GM19099 (cell line): ENCODE data around the gene SLC25A42.

ENCODE experiments used
- POLR2A ChIP-seq: IDR thresholded peaks from 3 replicates; pipeline ENCODE4 v1.6.1; 2011; ENCODE audit warnings: low read depth; ENCODE audit not compliant: insufficient read length; ENCODE audit errors: extremely low read depth

The SLC25A42 gene

GRCh38 chr19:19126102-19126501, 62.3 kb downstream of the SLC25A42 start:
- no peak for TF ChIP-seq POLR2A

GRCh38 chr19:19131989-19132388, 68.2 kb downstream of the SLC25A42 start:
- no peak for TF ChIP-seq POLR2A

DNA sequence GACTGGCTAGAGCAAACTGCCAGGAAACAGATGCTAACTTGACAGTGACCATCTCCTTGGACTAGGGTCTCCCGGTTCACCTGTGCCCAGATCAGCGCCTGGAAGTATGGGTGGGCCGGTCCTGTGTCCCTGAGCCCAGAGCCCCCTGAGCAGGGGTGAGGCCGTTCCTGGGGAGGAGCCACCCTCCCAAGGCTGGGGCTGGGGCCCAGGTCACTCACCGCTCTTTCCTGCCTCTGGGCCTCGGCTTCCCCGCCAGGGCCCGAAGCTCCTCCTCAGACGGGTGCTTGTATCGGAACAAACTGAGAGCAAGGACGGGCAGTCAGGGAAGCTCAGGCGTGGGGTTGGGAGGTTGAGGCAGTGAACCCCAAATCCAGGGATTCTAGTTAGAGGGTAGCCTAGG, 69.1 kb downstream of the SLC25A42 start:
- TF ChIP-seq POLR2A = no peak

DNA sequence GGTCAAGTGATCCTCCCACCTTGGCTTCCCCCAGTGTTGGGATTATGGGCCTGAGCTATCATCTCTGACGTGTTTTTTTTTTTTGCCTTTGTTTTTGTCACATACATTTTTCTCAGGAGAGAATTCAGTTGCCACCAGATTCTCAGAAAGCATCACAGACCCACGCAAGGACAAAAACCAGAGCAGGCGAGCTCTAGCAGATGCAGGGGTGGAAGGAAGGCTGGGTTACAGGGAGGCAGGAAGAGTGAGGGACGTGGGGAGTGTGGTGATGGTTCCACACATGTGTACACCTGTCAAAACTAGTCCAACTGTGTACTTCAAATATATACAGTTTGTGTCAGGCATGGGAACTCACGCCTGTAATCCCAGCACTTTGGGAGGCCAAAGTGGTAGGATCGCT, 70.2 kb downstream of the SLC25A42 start:
- TF ChIP-seq POLR2A = no peak

DNA sequence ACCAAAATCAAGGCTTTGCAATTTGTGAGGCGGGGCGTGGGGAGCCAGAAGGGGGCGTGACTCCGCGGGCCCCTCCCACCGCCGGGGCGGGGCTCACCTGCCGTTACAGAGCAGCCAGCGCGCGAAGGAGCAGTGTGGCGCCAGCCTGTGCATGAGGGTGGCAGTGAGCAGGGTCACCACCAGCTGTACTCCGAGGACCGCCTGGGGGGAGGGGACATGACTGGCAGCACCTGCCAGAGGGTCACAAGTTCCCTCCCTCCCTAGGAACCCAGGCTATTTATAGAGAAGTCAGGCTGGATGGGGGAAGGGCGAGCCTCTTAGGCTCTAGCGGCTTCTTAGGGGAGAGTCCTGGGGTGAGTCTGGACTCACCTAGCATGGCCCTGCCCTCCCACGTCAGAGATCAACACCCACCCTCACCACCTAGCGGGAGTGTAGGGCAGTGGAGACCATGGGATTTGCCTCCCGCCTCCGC, 70.9 kb downstream of the SLC25A42 start:
- TF ChIP-seq POLR2A = no peak

DNA sequence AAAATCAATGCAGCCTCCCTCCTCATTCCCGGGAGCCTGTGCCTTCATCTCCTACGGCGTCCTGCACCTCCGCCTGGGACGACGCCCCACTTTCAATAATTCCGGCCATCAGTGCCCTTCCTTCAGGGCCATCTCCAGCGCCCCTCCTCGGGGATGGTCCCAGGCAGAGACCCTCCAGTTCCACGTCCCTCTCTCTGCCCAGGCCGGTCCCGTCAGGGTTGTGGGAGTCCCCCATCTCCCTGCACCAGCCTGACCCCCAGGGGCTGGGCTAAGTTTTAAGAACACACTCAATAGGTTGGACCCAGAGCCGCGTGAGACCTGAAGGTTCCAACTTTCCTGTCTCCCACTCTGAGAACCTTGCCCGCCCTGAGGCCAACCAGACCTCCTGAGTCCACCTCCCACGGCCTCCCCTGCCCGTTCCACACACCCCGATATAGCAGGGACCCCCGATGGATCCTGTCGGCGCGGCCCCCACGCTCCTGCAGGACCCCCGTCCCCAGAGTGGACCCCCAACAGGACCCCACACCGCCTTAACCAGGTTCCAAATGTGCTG, 73.8 kb downstream of the SLC25A42 start:
- TF ChIP-seq POLR2A = no peak

DNA sequence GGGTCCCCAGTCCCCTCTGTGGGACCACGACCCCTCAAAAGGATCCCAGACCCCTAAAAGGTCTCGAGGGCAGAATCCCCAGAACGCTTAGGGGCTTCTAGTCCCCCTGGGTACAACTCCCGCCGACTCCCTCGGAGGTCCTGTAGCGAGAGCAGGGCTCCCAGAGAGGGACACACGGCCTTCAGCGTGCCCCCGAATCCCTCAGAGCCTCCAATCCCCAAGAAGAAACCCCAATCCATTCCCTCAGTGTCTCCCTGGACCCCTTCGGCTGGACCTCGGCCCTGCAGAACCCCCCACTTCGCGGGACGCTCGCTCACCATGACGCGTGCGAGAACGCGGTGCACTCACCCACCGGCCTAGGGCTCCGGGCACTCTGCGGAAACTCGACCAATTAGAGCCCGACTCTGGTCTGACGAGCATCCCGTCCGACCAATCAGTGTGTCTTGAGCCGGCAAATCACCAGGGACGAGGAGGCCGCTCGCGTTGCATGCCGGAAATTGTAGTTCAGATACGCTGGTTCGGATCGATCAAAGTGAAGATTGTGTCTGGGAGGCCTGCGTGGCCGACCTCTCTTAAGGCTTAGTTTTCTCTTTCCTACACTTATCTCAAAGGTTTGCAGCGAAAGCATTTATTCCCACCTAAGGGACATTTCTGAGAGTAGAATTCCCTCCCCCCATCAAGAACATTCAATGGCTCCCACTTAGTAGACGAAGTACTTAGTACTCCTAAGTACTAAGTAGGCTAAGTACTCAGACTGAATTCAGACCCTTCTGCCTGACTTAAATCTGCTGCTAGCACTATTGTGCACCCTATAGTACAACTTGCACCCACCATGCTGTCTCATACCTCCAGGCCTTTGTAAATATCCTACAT, 74.6 kb downstream of the SLC25A42 start, which contains the start of gene TMEM161A:
Gene TMEM161A, minus strand, starts transcription at position 370 of the 873 bp plus-strand sequence. Its CDS starts 50 bp downstream, at position 320.
- TF ChIP-seq POLR2A = peak; percentile 78

- TF ChIP-seq POLR2A = no peak
Observed at GRCh38 chr19:19139876-19140229, 76.1 kb downstream of the SLC25A42 start.

DNA sequence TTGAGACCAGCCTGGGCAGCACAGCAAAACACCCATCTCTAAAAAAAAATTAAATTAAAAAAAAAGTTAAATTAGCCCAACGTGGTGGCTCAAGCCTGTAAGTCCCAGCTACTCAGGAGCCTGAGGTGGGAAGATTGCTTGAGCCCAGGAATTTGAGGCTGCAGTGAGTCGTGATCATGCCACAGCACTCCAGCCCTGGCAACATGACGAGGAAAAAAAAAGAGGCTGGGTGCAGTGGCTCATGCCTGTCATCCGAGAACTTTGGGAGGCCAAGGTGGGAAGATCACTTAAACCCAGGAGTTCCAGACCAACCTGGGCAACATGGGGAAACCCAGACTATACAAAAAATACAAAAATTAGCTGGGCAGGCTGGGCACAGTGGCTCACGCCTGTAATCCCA, 76.7 kb downstream of the SLC25A42 start:
- TF ChIP-seq POLR2A = no peak

GRCh38 chr19:19142347-19142746, 78.6 kb downstream of the SLC25A42 start:
- TF ChIP-seq POLR2A = no peak

DNA sequence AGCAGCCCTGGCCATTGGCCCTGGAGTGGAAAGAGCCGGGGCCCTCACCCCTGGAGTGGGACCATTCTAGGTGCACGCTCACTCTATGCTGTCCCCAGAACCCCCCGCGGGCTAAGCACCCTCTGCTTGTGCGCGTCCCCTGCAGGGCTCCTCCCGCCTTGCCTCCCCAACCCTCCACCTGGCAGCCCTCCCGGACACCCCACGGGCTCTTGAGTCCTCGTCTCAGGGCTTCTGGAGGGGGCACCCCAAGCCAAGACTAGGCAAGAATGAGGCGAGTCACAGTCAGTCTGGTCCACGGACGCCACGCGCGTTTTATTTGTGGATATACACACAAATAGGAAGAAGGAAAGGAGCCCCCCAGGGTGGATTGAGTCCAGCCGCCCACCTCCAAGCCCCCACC, 81.5 kb downstream of the SLC25A42 start:
- TF ChIP-seq POLR2A = no peak

DNA sequence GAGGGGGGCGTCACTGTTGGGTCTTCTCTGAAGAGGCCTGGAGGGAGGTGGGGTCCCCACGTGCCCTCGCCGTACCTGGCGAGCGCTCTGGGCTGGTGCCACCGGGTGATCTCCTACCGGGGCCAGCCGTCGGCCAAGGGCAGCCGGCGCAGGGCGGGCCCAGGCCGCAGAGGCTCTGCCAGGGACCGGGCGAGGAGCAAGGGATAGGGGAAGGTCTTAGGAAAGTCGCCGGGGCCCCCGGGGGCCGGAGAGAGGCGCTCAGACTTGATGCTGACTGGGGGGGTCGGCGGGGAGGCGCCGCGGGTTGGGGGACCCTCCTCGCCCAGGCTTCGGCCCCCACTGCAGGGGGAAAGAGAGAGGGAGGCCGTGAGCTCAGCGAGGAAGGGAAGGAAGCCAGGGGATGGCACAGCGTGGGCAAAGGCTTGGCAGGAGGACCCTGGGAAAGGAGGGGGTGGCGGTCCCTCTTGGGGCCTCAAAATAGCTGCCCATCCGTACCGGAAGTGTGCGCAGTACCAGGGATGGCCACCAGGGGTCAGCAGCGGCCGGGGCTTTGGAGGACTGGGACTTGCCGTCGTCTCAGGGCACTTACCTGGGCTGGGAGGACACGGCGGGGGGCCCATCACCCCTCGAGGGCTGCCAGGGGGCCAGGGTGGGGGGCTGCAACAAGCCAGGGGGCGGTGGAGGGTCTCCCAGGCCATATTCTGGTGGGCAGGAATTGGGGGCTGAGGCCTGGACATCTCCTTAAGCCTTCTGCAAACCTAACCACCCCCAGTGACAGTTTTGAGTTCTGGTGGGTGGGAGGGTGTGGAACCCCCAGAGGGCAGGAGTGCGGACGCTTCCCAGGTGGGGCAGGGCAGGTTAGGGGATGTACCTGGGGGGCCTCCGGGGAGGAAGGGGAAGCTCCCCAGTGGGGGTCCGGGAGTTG, 82.2 kb downstream of the SLC25A42 start:
- TF ChIP-seq POLR2A = no peak

- TF ChIP-seq POLR2A = no peak
Observed at GRCh38 chr19:19146865-19147264, 83.1 kb downstream of the SLC25A42 start.

GRCh38 chr19:19147344-19147743, 83.5 kb downstream of the SLC25A42 start:
- no peak for TF ChIP-seq POLR2A

DNA sequence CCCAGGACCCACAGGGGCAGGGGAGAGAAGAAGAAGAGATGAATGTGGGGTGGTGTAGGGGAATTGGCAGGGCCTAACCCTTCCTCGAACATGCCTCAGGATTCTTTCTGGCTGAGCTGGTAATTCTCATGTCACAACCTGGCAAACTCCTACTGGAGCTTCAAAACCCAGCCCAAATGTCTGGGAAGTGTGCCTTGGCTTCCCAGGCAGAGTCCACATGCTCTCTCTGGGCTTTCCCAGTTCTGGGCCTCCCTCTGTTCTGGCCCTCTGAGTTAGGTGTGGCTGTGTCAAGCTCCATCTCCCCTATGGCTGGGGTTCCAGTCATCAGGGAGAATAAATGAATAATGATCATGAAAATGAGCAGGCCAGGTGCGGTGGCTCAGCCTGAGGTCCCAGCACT, 85.6 kb downstream of the SLC25A42 start:
- TF ChIP-seq POLR2A = no peak
